SK-N-SH (cell line): ENCODE measurements around the gene CCDC71. TPM values are rescaled to one million over a fixed set of nuclear protein-coding genes. Genes with fewer than 3 reads are reported as not detected.

Experiments used
- CTCF ChIA-PET: fragments of 300-600, 350-600 bp; formaldehyde crosslinking; extraction: SDS; loops from one replicate; lab custom pipeline; 2021; lab: Yijun Ruan, JAX
- POLR2A ChIA-PET: fragments of 350-600 bp; sonication (Branson Sonifier 250); formaldehyde crosslinking; extraction: SDS; loops from one replicate; lab custom pipeline; 2020; ENCODE audit warnings: antibody characterized with exemption, inconsistent platforms; lab: Yijun Ruan, JAX
- DNase-seq: peaks from one replicate; pipeline ENCODE4 v3.0.0; 2012
- H2AFZ ChIP-seq: fragments of 200-600 bp; sonication (generic); 2 replicates; pipeline ENCODE4 v1.8.1; 2016; ENCODE audit warnings: antibody characterized with exemption, mild to moderate bottlenecking, low read depth
- H3F3A ChIP-seq: fragments of 200-600 bp; sonication (generic); replicated peaks from 2 replicates; pipeline ENCODE3; 2016; ENCODE audit warnings: antibody characterized with exemption, mild to moderate bottlenecking; ENCODE audit not compliant: insufficient read depth
- H3K27ac ChIP-seq, 2 experiments: fragments of 200-500 bp in 1 of 2; fragments of 200-600 bp in 1 of 2; sonication (Bioruptor generic) in 1 of 2; sonication (generic), shearing (Covaris generic) in 1 of 2; 2 replicates each; pipeline versions ENCODE4 v1.5.1 to v1.6.1; 2014 to 2016; ENCODE audit warnings: low read depth in 2 of 2, inconsistent platforms in 1 of 2, low read length in 1 of 2, mild to moderate bottlenecking in 1 of 2, mixed read lengths in 1 of 2
- H3K27me3 ChIP-seq: fragments of 200-600 bp; sonication (generic), shearing (Covaris generic); 2 replicates; pipeline ENCODE4 v1.6.1; 2016; ENCODE audit warnings: mixed run types; ENCODE audit not compliant: insufficient read depth
- H3K36me3 ChIP-seq, 2 experiments: fragments of 200-500 bp in 1 of 2; fragments of 200-600 bp in 1 of 2; sonication (Bioruptor generic) in 1 of 2; sonication (generic) in 1 of 2; replicated peaks in 1 of 2; 2 replicates each; pipeline versions ENCODE3 to v1.5.1; 2014 to 2016; ENCODE audit warnings: low read length in 1 of 2, mild to moderate bottlenecking in 1 of 2; ENCODE audit not compliant: insufficient read depth in 2 of 2, control insufficient read depth in 1 of 2
- H3K4me1 ChIP-seq, 2 experiments: fragments of 200-500 bp in 1 of 2; fragments of 200-600 bp in 1 of 2; sonication (Bioruptor generic) in 1 of 2; sonication (generic), shearing (Covaris generic) in 1 of 2; 2 replicates each; pipeline versions ENCODE4 v1.5.1 to v1.6.1; 2014 to 2016; ENCODE audit warnings: low read depth in 1 of 2, low read length in 1 of 2, mixed run types in 1 of 2; ENCODE audit not compliant: insufficient read depth in 2 of 2, control insufficient read depth in 1 of 2
- H3K4me2 ChIP-seq: fragments of 200-600 bp; sonication (generic), shearing (Covaris generic); 2 replicates; pipeline ENCODE4 v1.6.1; 2017; ENCODE audit warnings: mixed run types
- H3K4me3 ChIP-seq, 2 experiments: fragments of 200-500 bp in 1 of 2; fragments of 200-600 bp in 1 of 2; sonication (Bioruptor generic) in 1 of 2; sonication (generic), shearing (Covaris generic) in 1 of 2; 2 replicates each; pipeline versions ENCODE4 v1.5.1 to v1.8.1; 2014 to 2016; ENCODE audit warnings: low read depth in 2 of 2, inconsistent platforms in 1 of 2, low read length in 1 of 2, mild to moderate bottlenecking in 1 of 2, mixed read lengths in 1 of 2, moderate library complexity in 1 of 2
- H3K79me2 ChIP-seq: fragments of 200-600 bp; sonication (generic); 2 replicates; pipeline ENCODE4 v1.8.1; 2017; ENCODE audit warnings: mild to moderate bottlenecking; ENCODE audit not compliant: insufficient read depth
- H3K9ac ChIP-seq: fragments of 200-600 bp; sonication (generic); 2 replicates; pipeline ENCODE4 v1.6.1; 2017; ENCODE audit warnings: mixed run types
- H3K9me2 ChIP-seq: fragments of 200-600 bp; sonication (generic); 2 replicates; pipeline ENCODE4 v1.6.1; 2017; ENCODE audit warnings: mixed run types
- H3K9me3 ChIP-seq: fragments of 200-600 bp; sonication (generic); 2 replicates; pipeline ENCODE4 v1.6.1; 2017; ENCODE audit warnings: mixed run types, mild to moderate bottlenecking, moderate library complexity
- H4K20me1 ChIP-seq: fragments of 200-600 bp; sonication (generic); 2 replicates; pipeline ENCODE4 v1.6.1; 2017; ENCODE audit warnings: mild to moderate bottlenecking, mixed run types; ENCODE audit not compliant: insufficient read depth
- CTCF ChIP-seq: fragments of 200-600 bp; sonication (generic); IDR thresholded peaks from 2 replicates; pipeline ENCODE4 v1.6.1; 2017; ENCODE audit warnings: antibody characterized with exemption, mild to moderate bottlenecking, moderate library complexity
- ELF1 ChIP-seq: IDR thresholded peaks from 2 replicates; pipeline ENCODE4 v1.4.0; 2012
- EZH2phosphoT487 ChIP-seq: fragments of 200-600 bp; sonication (generic); IDR thresholded peaks from 2 replicates; pipeline ENCODE4 v1.6.1; 2017; ENCODE audit warnings: low read depth, mixed run types, mild to moderate bottlenecking, antibody characterized with exemption, moderate library complexity, borderline replicate concordance
- GABPA ChIP-seq: IDR thresholded peaks from 2 replicates; pipeline ENCODE4 v1.4.0; 2012; ENCODE audit warnings: low read depth, mild to moderate bottlenecking
- JUND ChIP-seq: IDR thresholded peaks from 2 replicates; pipeline ENCODE4 v1.4.0; 2012
- MXI1 ChIP-seq: IDR thresholded peaks from 2 replicates; pipeline ENCODE4 v1.6.1; 2012; ENCODE audit warnings: mild to moderate bottlenecking, low read depth, low read length, improper control_type of control experiment
- POLR2AphosphoS5 ChIP-seq: IDR thresholded peaks from 2 replicates; pipeline ENCODE4 v1.6.1; 2012; ENCODE audit warnings: low read depth, low read length
- RXRA ChIP-seq: IDR thresholded peaks from 2 replicates; pipeline ENCODE4 v1.4.0; 2012; ENCODE audit warnings: low read depth, mild to moderate bottlenecking, borderline replicate concordance
- SMC3 ChIP-seq: IDR thresholded peaks from 2 replicates; pipeline ENCODE4 v1.6.1; 2012; ENCODE audit warnings: low read depth, low read length, improper control_type of control experiment
- TCF12 ChIP-seq: IDR thresholded peaks from 2 replicates; pipeline ENCODE4 v1.4.0; 2012
- USF1 ChIP-seq: IDR thresholded peaks from 2 replicates; pipeline ENCODE4 v1.4.0; 2012; ENCODE audit warnings: low read depth, borderline replicate concordance
- USF2 ChIP-seq: fragments of 150-350 bp; IDR thresholded peaks from 2 replicates; pipeline ENCODE4 v1.6.1; 2017; ENCODE audit warnings: antibody characterized with exemption, low read length, low read depth, borderline replicate concordance
- ZBTB33 ChIP-seq: IDR thresholded peaks from 2 replicates; pipeline ENCODE4 v1.4.0; 2012; ENCODE audit warnings: low read depth, borderline replicate concordance
- WGBS: methylation state at CpG from one replicate; pipeline ENCODE4 v1.1.6; 2017; ENCODE audit warnings: low lambda C conversion rate; 5-methylcytosine and 5-hydroxymethylcytosine counted together
- polyA plus RNA-seq, 3 experiments: library from polyadenylated mRNA; depleted of rRNA; stranded (reverse); fragments of >200 nt; gene quantifications; 2 replicates each; pipeline ENCODE4 v1.2.3, GENCODE V29; 2012

Gene CCDC71
- polyA plus RNA-seq, 1 of the 3 experiments (the other 2 are of a cell fraction): 40.9 TPM

- ChIA-PET CTCF (interaction anchor here (2.3 kb wide), 1 partner anchor 286 kb away, joined by 5 read pairs; no protein-coding TSS in a partner anchor), POLR2A (interaction anchor here (1.3 kb wide), 1 partner anchor 157 kb away, joined by 3 read pairs; the partner anchor contains the start of gene WDR6)
- peaks cover 4% of the 10 kb centered on the region for H3F3A ChIP-seq
- no peaks in the 10 kb centered on the region for H3K27me3 ChIP-seq
- peaks cover 3 to 15% of the 10 kb centered on the region in 2 experiments; a peak in 3 of 4 replicates for H3K4me1 ChIP-seq
- no peak overlapping the region for H3K9ac ChIP-seq
- no peaks in the 10 kb centered on the region for H3K9me3 ChIP-seq
- no peak overlapping the region for H2AFZ ChIP-seq
- no peak overlapping the region for H3K4me3 ChIP-seq
- no peak overlapping the region for H3K4me2 ChIP-seq
- 100% methylated on average over 4 of the region's 8 CpGs for WGBS
- DNase-seq: no peak
- no peak overlapping the region for H3K27ac ChIP-seq
- H3K9me2 ChIP-seq: no peaks in the 10 kb centered on the region
- peaks cover 14 to 25% of the 10 kb centered on the region in 2 experiments for H3K36me3 ChIP-seq
- H4K20me1 ChIP-seq: no peaks in the 10 kb centered on the region
- TF ChIP-seq CTCF (no peak), SMC3 (no peak), POLR2AphosphoS5 (no peak), MXI1 (no peak), USF1 (no peak), JUND (no peak), EZH2phosphoT487 (no peak), ELF1 (no peak), RXRA (no peak), GABPA (no peak), ZBTB33 (no peak), USF2 (no peak), TCF12 (no peak)
- H3K79me2 ChIP-seq: peaks cover 29% of the 10 kb centered on the region
These were observed 2.5 kb downstream of the CCDC71 start for GRCh38 chr3:49163609-49164008.
